PC-3 (cell line): ENCODE data around the gene ITSN1.

ENCODE experiments used
- EZH2 ChIP-seq: fragments of 300-600 bp; sonication (generic); IDR thresholded peaks from one replicate; pipeline ENCODE4 v1.6.1; 2017; ENCODE audit warnings: antibody characterized with exemption, mild to moderate bottlenecking, low read length; ENCODE audit not compliant: unreplicated experiment
- TF ChIP-seq, protein P1 (sequence below): fragments of 300-600 bp; sonication (generic); conservative IDR thresholded peaks from 2 replicates; pipeline ENCODE4 v1.5.1; 2017; ENCODE audit warnings: antibody characterized with exemption, low read depth, mild to moderate bottlenecking, low read length

DNA sequence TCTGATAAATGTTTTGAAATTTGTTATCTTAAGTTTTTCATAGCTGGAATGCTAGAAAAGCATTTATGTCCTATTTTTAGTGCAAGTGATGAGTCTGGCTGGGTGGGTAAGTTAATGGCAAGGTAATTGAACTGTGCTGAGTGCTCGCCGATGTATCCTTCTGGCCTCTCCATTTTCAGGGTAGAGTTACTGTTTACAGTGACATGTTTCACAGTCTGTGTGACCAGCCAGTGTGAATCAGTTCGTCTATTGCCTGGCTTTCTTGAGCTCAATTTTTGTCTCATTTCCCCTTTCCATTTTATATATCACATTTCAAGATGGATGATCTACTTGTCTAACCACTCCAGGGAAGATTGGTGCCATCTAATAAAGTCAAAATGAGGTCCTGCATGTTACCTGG lies 44.1 kb downstream of the ITSN1 start:
- TF ChIP-seq, protein P1, sequence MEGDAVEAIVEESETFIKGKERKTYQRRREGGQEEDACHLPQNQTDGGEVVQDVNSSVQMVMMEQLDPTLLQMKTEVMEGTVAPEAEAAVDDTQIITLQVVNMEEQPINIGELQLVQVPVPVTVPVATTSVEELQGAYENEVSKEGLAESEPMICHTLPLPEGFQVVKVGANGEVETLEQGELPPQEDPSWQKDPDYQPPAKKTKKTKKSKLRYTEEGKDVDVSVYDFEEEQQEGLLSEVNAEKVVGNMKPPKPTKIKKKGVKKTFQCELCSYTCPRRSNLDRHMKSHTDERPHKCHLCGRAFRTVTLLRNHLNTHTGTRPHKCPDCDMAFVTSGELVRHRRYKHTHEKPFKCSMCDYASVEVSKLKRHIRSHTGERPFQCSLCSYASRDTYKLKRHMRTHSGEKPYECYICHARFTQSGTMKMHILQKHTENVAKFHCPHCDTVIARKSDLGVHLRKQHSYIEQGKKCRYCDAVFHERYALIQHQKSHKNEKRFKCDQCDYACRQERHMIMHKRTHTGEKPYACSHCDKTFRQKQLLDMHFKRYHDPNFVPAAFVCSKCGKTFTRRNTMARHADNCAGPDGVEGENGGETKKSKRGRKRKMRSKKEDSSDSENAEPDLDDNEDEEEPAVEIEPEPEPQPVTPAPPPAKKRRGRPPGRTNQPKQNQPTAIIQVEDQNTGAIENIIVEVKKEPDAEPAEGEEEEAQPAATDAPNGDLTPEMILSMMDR, result no peak
- no peak for TF ChIP-seq EZH2
